NCI-H2196 treated with DMSO at 0.1 percent for 48 hours (cell line): ENCODE results near the gene TCHHL1.

ENCODE experiments used
- DNase-seq: peaks from one replicate; lab custom pipeline; 2025; ENCODE audit not compliant: unreplicated experiment; lab: John Stamatoyannopoulos, UW

Gene TCHHL1

DNA sequence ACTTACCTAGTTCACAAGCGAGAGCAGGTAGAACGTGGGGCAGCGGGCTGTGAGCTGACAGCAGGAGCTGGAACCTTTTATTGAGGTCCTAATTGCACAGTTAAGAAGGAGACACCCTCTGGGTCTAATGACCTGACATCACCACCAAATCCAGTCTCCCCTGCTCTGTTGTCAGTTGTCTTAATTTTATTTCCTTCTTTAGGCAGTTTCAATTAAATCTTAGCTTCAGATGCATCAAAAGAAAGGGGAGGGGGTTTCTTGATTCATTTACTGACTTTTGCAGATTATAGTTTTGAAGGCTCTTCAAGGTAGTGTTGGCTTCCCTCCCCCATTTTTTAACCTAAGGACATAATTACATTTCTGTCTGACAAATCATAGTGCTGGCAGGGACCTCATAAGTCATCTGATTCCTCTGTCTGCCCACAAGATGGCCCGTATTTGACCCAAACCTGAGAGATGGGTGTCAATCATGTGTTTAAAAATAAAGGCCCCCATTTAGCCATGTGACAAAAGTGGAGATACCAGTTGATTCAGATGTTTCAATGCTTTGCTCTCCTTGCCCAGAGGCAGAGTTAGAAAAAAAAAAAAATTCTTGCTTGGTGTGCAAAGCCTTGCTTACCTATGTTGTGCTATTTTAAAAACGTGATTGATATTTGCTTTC is at the start of gene TCHHL1:
Gene TCHHL1 (minus strand): TSS at position 51 of the 661 bp plus-strand sequence. CDS start 921 bp downstream, outside the sequence.
- DNase-seq, result no peak

DNA sequence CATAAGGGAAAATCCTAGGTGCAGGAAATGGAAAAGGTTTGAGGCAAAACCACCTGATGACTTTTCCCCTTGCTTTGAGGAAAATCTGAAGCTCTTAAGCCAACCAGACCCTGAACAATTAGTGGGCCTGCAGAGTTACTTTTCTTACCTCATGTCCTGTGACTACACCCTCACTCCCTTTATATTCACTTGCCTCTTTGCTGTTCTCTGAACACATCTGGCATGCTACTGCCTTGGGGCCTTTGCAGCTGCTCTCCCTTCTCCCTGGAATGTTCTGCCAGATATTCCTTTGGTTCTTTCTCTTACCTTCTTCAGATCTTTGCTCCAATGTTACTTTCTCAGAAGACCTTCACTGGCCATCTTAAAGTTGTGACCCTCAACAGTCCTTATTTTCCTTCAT is 48.4 kb upstream of the TCHHL1 start:
- no peak for DNase-seq

DNA sequence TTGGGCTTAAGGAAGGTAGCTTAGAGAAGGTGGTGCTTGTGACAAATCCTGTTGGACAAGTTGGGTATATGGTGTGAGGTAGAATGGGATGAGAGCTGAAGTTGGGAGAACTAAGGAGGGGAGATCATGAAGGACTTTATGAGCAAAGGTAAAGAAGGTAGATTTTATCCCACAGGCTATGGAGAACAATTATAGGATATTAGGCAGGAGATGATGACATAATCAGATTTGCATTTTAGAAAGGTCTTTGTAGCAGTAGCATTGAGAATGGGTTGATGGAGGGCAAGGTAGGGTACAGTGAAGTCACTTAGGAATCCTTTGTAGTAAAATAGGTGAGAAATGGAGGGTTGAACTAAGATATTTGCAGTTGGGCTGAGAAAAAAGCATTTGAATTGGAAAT is 41.3 kb upstream of the TCHHL1 start:
- no peak for DNase-seq

DNA sequence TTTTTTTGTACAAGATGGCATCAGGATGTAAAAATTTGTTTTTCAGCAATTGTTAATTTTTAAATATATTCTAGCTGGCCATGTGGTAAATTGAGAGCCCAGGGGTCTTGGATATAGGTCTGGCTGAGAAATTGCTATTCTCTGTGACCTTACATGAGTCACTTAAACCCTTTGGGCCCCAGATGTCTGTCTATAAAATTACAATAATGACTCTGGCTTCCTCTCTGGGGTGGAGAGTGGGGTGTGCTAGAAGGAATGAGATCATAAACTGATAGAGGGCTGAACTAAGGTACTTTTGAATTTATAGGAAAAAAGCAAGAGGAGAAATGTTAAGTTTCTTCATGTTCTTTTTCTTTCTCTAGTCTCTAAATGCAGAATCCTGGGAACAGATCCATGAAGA is 38.8 kb upstream of the TCHHL1 start:
- no peak for DNase-seq

DNA sequence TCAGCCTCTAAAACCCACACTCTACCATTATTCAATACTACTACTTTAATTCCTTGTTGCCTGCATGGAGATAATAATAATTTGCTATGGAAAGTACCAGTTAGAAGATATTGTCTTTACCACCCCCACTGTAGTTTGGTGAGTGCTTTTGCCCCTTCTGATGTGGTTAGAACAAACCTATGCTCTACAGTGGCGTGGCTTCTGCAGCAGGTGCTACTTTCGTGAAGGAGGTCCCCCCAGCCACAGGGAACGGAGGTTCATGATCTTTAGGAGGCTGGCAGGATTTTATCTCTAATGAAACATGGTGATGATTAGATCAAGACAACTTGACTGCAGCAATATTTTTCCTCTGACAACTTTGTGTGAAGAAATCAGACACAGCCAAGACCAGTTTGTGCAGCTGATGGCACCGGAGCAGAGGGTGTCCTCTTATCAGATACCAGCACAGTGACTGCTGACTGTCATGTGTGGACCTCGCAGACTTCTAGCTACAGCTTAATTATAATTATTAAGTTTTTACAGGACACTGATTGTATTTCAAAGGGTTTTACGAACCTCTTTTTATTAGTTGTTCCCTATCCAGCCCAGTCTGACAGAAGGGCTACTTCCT is 37.1 kb upstream of the TCHHL1 start:
- no peak for DNase-seq

DNA sequence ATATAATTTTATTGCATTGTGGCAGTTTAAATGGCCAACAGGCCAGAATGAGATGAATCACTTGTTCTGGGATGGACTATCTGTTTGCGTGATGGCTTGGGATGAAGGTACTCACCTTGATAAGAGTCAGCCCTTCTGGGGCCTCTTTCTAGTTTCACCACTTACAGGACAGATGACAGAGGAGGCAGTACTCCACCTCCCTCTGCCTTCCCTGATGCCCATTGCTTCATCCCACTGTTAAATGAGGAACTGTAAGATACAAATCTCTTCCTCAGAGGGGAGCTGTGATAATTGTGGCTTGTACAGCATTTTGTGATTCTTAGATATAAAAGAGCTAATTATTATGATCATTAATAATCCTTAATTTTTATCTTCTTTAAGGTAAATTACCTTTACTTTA is 30.1 kb upstream of the TCHHL1 start:
- no peak for DNase-seq

DNA sequence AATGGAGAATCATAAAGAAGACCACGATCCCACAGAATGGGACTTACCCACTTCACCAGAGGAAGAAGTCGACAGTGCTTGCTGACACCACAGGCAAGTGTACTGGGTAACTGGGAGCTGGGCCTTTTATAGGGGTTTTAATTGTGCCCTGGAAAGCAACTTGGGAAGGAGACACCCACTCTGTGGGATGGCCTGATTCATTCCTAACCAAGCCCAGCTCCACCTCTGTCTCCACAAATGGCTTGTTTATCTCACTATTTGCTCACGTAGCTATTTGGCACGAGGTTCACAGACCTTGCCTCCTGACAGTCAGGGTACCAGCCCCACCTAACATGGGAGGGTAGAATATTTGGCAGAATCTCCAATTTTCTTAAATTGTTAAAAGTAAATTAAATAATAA is 26.5 kb upstream of the TCHHL1 start, which contains the start of gene TCHH:
Gene TCHH (minus strand): TSS at position 101 of the 400 bp plus-strand sequence. CDS start 1,364 bp downstream, outside the sequence.
- DNase-seq, result no peak

DNA sequence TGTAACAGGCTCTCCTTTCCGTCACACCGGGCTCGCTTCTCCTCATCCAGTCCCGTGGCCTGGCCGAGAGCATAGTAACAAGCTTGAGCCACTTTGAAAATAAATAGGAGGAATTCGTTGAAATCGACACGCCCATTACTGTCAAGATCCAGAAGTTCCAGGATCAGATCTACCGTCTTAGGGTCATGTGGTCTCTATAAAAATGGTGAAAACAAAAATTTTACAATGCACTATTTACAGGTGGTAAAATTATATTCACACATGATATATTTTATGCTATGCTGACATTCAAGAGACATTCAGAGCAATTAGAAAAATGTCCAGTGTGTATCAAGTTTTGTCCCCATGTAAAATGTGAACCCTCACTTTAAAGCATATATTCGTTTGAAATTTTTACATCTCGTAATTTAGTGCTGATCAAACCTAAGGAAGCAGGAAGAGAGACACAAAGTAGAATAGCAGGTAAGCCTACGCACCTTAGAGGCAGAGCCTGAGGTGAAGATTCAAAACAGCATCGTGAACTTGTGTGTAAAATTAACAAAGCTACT is 24.1 kb upstream of the TCHHL1 start:
- DNase-seq, result no peak

DNA sequence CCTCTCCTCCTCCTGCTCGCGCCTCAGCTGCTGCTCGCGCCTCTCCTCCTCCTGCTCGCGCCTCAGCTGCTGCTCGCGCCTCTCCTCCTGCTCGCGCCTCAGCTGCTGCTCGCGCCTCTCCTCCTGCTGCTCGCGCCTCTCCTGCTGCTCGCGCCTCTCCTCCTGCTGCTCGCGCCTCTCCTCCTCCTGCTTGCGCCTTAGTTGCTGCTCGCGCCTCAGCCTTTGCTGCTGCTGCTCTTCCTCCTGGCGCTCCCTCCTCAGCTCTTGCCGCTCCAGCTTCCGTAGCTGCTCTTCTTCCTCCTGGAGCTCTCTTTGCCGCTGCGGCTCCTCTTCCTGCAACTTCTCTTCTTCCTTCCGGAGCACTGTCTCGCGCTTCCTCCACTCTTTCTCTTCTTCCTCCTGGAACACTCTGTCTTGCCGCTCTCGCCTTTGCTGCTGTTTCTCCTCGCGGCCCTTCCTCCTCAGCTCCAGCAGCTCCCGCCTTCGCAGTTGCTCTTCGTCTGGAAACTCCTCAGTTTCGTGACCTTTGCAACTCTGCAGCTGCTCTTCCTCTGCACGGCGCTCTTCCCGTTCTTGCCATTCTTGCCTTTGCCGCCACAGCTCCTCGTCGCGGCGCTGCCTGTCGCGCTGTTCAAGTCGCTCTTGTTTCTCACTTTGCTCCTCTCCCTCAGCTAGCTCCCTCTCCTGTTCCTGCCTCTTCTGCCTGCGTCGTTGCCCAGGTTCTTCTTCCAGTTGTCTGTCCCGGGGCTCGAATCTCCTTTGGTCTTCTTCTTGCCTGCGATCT is 23.4 kb upstream of the TCHHL1 start:
- DNase-seq, result no peak

DNA sequence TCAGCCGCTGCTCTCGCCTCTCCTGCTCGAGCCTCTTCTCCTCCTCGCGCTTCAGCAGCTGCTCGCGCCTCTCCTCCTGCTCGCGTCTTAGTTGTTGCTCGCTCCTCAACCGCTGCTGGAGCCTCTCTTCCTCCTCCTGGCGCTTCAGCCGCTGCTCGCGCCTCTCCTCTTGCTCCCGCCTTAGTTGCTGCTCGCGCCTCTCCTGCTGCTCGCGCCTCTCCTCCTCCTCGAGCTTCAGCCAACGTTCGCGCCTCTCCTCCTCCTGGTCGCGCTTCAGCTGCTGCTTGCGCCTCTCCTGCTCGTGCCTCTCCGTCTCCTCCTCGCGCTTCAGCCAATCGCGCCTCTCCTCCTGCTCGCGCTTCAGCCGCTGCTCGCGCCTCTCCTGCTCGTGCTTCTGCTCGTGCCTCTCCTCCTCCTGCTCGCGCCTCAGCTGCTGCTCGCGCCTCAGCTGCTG is 22.7 kb upstream of the TCHHL1 start:
- DNase-seq, result peak; percentile 14

DNA sequence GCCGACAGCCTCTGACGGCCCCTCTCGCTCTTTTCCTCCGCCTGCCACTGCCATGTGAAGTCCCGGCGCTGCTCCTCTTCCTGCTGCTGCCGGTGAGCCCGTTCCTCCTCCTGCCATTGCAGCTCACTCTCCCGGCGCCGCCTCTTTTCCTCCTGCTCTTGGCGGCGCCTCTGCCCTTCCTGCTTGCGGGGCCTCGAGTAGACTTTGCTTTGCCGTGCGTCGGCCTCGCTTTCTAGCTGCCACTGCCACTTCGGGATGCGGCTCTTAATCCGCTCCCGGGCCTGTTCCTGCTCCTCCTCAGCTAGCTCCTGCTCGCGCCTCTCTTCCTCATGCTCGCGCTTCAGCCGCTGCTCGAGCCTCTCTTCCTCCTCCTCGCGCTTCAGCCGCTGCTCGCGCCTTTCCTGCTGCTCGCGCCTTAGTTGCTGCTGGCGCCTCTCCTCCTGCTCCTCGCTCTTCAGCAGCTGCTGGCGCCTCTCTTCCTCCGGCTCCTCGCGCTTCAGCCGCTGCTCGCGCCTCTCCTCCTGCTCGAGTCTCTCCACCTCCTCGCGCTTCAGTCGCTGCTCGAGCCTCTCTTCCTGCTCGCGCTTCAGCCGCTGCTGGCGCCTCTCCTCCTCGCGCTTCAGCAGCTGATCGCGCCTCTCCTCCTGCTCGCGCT is 22.1 kb upstream of the TCHHL1 start:
- no peak for DNase-seq

DNA sequence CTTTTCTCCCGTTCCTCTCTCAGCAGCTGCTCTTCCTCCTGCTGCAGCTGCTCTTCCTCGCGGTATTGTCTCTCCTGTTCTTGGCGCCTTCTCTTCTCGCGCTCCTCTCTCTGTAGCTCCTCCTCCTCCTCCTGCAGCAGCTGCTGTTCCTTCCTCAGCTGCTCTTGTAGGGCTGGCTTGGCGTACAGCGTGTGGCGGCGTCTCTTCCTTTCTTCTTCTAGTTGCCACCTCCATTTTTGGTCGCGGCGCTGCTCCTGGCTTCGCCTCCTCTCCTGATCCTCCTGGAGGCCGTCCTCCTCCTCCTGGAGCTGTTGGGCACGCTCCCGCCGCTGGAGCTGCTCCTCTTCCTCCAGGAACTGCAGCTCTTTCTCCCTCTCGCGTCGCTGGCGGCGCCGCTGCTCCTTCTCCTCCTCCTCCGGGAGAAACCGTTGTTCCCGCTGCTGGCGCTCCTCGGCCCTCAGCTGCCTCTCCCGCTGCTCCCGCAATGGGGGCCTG is 21.5 kb upstream of the TCHHL1 start:
- DNase-seq, result no peak

DNA sequence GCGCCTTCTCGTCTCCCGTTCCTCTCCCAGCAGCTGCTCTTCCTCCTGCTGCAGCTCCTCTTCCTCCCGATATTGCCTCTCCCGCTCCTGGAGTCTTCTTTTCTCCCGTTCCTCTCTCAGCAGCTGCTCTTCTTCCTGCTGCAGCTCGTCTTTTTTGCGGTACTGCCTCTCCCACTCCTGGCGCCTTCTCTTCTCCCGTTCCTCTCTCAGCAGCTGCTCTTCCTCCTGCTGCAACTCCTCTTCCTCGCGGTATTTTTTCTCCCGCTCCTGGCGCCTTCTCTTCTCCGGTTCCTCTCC is 21.1 kb upstream of the TCHHL1 start:
- DNase-seq, result no peak

DNA sequence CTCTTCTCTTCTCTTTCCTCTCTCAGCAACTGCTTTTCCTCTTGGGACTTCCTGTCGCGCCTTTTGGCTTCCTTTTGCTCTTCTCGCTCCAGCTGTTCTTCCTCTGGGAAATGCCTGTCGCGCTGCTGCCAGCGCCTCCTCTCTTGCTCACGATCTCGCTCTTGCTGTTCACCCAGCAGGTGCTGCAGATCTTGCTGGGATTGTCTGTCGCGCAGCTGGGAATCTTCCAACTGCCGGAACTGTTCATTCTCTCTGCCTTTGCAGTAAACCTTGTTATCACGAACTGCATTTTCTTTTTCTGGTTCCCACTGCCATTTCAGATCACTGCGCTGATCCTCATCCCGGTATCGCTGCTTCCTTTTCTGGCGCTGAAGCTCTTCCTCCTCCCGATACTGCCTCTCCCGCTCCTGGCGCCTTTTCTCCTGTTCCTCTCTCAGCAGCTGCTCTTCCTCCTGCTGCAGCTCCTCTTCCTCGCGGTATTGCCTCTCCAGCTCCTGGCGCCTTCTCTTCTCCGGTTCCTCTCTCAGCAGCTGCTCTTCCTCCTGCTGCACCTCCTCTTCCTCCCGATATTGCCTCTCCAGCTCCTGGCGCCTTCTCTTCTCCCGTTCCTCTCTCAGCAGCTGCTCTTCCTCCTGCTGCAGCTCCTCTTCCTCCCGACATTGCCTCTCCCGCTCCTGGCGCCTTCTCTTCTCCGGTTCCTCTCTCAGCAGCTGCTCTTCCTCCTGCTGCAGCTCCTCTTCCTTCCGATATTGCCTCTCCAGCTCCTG is 20.6 kb upstream of the TCHHL1 start:
- no peak for DNase-seq

DNA sequence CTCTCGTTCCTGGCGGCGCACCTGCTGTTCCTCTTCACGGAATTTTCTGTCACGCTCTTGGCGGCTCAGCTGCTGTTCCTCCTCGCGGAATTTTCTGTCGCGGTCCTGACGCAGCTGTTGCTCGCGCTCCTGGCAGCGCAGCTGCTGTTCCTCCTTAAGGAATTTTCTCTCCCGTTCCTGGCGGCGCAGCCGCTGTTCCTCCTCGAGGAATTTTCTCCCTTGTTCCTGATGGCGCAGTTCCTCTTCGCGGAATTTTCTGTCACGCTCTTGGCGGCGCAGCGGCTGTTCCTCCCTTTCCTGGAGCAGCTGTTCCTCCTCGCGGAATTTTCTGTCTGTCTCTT is 20.0 kb upstream of the TCHHL1 start:
- no peak for DNase-seq

DNA sequence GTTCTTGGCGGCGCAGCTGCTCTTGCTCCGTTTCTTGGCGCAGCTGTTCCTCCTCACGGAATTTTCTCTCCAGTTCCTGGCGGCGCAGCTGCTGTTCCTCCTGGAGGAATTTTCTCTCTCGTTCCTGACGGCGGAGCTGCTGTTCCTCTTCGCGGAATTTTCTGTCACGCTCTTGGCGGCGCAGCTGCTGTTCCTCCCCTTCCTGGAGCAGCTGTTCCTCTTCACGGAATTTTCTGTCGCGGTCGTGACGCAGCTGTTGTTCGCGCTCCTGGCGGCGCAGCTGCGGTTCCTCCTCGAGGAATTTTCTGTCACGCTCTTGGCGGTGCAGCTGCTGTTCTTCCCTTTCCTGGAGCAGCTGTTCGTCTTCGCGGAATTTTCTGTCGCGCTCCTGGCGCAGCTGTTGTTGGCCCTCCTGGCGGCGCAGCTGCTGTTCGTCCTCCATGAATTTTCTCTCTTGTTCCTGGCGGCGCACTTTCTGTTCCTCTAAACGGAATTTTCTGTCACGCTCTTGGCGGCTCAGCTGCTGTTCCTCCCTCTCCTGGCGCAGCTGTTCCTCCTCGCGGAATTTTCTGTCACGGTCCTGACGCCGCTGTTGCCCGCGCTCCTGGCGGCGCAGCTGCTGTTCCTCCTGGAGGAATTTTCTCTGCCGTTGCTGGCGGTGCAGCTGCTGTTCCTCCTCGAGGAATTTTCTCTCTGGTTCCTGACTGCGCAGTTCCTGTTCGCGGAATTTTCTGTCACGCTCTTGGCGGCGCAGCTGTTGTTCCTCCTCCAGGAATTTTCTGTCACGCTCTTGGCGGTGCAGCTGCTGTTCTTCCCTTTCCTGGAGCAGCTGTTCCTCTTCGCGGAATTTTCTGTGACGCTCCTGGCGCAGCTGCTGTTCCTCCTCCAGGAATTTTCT is 19.4 kb upstream of the TCHHL1 start:
- no peak for DNase-seq

DNA sequence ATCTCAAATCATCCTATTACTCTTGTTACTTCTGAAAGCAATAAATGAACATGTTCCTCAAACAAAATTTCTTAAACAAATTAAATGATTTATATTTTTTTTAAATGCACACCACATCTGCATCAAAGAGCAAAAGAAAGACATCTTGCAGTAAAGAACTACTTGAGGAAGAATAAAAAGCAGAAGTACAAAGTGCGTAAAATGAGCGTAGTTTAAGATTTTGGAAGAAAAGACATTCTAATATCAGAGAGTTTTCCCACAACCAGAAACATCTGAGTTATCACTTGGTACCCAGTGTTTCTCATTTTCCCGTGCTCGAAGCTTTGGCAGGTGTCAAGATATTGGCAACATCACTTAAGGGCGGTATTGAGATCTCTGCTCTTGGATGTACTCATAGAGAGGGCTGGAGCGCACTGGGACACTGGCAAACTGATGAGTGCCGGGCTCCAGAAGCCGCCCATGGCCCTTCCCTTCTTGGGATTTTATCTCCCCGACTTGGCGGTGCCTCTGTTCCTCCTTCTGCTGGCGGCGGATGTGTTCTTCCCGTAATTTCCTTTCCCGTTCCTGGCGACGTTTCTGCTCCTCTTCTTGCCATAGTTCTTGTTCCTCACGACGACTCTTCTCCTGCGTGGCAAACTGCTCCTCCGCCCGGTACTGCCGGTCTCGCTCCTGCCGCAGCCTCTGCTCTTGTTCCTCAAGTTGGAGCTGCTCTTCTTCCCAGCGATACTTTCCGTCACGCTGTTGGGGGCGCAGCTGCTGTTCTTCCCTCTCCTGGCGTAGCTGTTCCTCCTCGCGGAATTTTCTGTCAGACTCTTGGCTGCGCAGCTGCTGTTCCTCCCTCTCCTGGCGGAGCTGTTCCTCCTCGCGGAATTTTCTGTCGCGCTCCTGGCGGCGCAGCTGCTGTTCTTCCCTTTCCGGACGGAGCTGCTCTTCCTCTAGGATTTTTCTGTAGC is 18.4 kb upstream of the TCHHL1 start:
- no peak for DNase-seq

DNA sequence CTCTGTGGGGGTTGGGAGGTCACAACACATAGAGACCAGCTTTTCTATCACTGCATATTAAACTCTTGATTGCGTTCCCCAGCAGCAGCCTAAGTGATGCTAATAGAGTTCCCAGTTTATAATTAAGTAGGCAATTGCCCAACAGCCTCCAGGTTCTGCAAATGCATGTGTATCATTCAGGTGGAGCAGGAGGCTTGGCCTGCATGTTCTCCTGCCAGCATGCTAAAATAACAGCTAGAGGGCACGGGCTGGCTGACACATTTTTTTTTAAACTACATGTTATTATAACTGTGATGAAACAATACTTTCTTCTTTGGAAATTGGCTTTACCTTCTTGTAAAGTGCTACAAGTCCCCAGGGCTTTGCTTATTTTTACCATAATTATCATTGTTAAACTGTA is 16.0 kb upstream of the TCHHL1 start:
- DNase-seq, result no peak
